ENCODE measurements around the gene AFG1L. TPM values are rescaled to one million over a fixed set of nuclear protein-coding genes. Genes with fewer than 3 reads are reported as not detected.

Gene AFG1L
- total RNA-seq, 1 experiment from 2014 or later: 7.2 TPM

- no TSS peak for BruUV-seq (replicated peaks)
- Histone ChIP-seq H3K4me1 (peaks cover 3% of the 10 kb centered on the region; the same call in 1 of the 2 replicates), H3K36me3 (ENCODE audit: control insufficient read depth, insufficient read depth, low read length) (no peaks in the 10 kb centered on the region), H3K9me3 (no peaks in the 10 kb centered on the region), H3K27me3 (replicated peaks; ENCODE audit: control insufficient read depth, insufficient read depth, low read length) (no peaks in the 10 kb centered on the region), H3K4me3 (ENCODE audit: low read depth, low read length) (no peak overlapping the region)
- DNase-seq: no peak
- Mint-ChIP-seq H3K9me3 (ENCODE audit: unreplicated experiment) (no peaks in the 10 kb centered on the region), H3K27ac (ENCODE audit: unreplicated experiment) (no peak overlapping the region), H3K4me1 (ENCODE audit: low read depth, unreplicated experiment) (peaks cover 10% of the 10 kb centered on the region), H3K27me3 (ENCODE audit: insufficient read depth, unreplicated experiment) (no peaks in the 10 kb centered on the region), H3K36me3 (ENCODE audit: insufficient read depth, unreplicated experiment) (no peaks in the 10 kb centered on the region), H3K4me3 (ENCODE audit: unreplicated experiment) (no peak overlapping the region)
- intact Hi-C loops (cut with micrococcal nuclease; ENCODE audit: unreplicated experiment): no loop called here
- CTCF ChIA-PET: no interaction called here
- POLR2A ChIA-PET: no interaction called here
- TF ChIP-seq CTCF (IDR thresholded peaks at IDR 0.05; ENCODE audit: insufficient read depth in 1 of 2, low read depth in 1 of 2, low read length in 1 of 2, severe bottlenecking in 1 of 2, unreplicated experiment in 1 of 2): no peak
Measured at GRCh38 chr6:108468346-108468745, 173.5 kb downstream of the AFG1L start.

- Mint-ChIP-seq H3K27me3 (ENCODE audit: insufficient read depth, unreplicated experiment) (no peaks in the 10 kb centered on the region), H3K9me3 (ENCODE audit: unreplicated experiment) (no peaks in the 10 kb centered on the region), H3K36me3 (ENCODE audit: insufficient read depth, unreplicated experiment) (no peaks in the 10 kb centered on the region), H3K4me1 (ENCODE audit: low read depth, unreplicated experiment) (peaks cover 9% of the 10 kb centered on the region), H3K4me3 (ENCODE audit: unreplicated experiment) (no peak overlapping the region), H3K27ac (ENCODE audit: unreplicated experiment) (no peak overlapping the region)
- ChIA-PET POLR2A (no interaction called here), CTCF (no interaction called here)
- BruUV-seq (replicated peaks): no TSS peak
- no peak for DNase-seq
- intact Hi-C loops (cut with micrococcal nuclease; ENCODE audit: unreplicated experiment): no loop called here
- Histone ChIP-seq H3K4me3 (ENCODE audit: low read depth, low read length) (no peak overlapping the region), H3K36me3 (ENCODE audit: control insufficient read depth, insufficient read depth, low read length) (no peaks in the 10 kb centered on the region), H3K4me1 (no peaks in the 10 kb centered on the region; the same call in 1 of the 2 replicates), H3K9me3 (no peaks in the 10 kb centered on the region), H3K27me3 (replicated peaks; ENCODE audit: control insufficient read depth, insufficient read depth, low read length) (no peaks in the 10 kb centered on the region)
- TF ChIP-seq CTCF (IDR thresholded peaks at IDR 0.05; ENCODE audit: insufficient read depth in 1 of 2, low read depth in 1 of 2, low read length in 1 of 2, severe bottlenecking in 1 of 2, unreplicated experiment in 1 of 2): no peak
Measured at GRCh38 chr6:108469316-108469715, 174.5 kb downstream of the AFG1L start.

- H3K4me1 Mint-ChIP-seq (ENCODE audit: low read depth, unreplicated experiment): no peaks in the 10 kb centered on the region
- no peaks in the 10 kb centered on the region for H3K27me3 ChIP-seq (replicated peaks; ENCODE audit: control insufficient read depth, insufficient read depth, low read length)
- H3K27ac Mint-ChIP-seq (ENCODE audit: unreplicated experiment): no peak overlapping the region
- ChIA-PET POLR2A (no interaction called here), CTCF (no interaction called here)
- no peak overlapping the region for H3K4me3 Mint-ChIP-seq (ENCODE audit: unreplicated experiment)
- no peaks in the 10 kb centered on the region for H3K36me3 ChIP-seq (ENCODE audit: control insufficient read depth, insufficient read depth, low read length)
- no peaks in the 10 kb centered on the region for H3K36me3 Mint-ChIP-seq (ENCODE audit: insufficient read depth, unreplicated experiment)
- no TSS peak for BruUV-seq (replicated peaks)
- no peak for TF ChIP-seq CTCF (IDR thresholded peaks at IDR 0.05; ENCODE audit: insufficient read depth in 1 of 2, low read depth in 1 of 2, low read length in 1 of 2, severe bottlenecking in 1 of 2, unreplicated experiment in 1 of 2)
- no peaks in the 10 kb centered on the region for H3K27me3 Mint-ChIP-seq (ENCODE audit: insufficient read depth, unreplicated experiment)
- H3K4me1 ChIP-seq: no peaks in the 10 kb centered on the region
- intact Hi-C loops (cut with micrococcal nuclease; ENCODE audit: unreplicated experiment): no loop called here
- H3K9me3 ChIP-seq: no peaks in the 10 kb centered on the region
- no peaks in the 10 kb centered on the region for H3K9me3 Mint-ChIP-seq (ENCODE audit: unreplicated experiment)
- no peak overlapping the region for H3K4me3 ChIP-seq (ENCODE audit: low read depth, low read length)
- DNase-seq: no peak
Measured at GRCh38 chr6:108473197-108473596, 178.3 kb downstream of the AFG1L start.
